ENCODE results near the gene PRKAG3.

Gene PRKAG3

DNA sequence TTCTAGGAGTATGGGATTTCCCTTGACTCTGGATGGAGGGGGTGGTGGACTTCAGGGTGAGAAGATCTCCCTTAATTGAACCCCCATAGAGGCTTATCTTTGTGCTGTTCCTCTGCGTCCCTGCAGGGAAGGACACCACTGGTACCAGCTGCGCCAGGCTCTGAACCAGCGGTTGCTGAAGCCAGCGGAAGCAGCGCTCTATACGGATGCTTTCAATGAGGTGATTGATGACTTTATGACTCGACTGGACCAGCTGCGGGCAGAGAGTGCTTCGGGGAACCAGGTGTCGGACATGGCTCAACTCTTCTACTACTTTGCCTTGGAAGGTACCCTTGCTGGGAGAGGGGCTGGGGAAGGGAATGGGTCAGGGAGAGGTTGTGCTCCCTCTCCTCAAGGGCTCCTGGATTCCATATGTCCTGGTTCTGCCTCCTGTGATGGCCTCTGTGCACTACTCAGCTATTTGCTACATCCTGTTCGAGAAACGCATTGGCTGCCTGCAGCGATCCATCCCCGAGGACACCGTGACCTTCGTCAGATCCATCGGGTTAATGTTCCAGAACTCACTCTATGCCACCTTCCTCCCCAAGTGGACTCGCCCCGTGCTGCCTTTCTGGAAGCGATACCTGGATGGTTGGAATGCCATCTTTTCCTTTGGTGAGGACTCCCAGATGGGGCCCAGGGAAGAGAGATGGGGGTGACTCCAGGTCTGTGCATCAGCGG lies 19.3 kb downstream of the PRKAG3 start:
- TF ChIP-seq SIN3A (IDR thresholded peaks at IDR 0.05; ENCODE audit: borderline replicate concordance, insufficient read depth, low read length) (no peak), FOXP2 (optimal IDR thresholded peaks at IDR 0.05; ENCODE audit: borderline replicate concordance, extremely low read depth, extremely low read length, insufficient read depth) (no peak), TAF1 (IDR thresholded peaks at IDR 0.05; ENCODE audit: borderline replicate concordance, insufficient read depth, low read length) (no peak), POLR2AphosphoS5 (IDR thresholded peaks at IDR 0.05; ENCODE audit: low read depth, low read length) (no peak)
- TF ChIP-seq, protein P1, sequence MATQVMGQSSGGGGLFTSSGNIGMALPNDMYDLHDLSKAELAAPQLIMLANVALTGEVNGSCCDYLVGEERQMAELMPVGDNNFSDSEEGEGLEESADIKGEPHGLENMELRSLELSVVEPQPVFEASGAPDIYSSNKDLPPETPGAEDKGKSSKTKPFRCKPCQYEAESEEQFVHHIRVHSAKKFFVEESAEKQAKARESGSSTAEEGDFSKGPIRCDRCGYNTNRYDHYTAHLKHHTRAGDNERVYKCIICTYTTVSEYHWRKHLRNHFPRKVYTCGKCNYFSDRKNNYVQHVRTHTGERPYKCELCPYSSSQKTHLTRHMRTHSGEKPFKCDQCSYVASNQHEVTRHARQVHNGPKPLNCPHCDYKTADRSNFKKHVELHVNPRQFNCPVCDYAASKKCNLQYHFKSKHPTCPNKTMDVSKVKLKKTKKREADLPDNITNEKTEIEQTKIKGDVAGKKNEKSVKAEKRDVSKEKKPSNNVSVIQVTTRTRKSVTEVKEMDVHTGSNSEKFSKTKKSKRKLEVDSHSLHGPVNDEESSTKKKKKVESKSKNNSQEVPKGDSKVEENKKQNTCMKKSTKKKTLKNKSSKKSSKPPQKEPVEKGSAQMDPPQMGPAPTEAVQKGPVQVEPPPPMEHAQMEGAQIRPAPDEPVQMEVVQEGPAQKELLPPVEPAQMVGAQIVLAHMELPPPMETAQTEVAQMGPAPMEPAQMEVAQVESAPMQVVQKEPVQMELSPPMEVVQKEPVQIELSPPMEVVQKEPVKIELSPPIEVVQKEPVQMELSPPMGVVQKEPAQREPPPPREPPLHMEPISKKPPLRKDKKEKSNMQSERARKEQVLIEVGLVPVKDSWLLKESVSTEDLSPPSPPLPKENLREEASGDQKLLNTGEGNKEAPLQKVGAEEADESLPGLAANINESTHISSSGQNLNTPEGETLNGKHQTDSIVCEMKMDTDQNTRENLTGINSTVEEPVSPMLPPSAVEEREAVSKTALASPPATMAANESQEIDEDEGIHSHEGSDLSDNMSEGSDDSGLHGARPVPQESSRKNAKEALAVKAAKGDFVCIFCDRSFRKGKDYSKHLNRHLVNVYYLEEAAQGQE (IDR thresholded peaks at IDR 0.05; ENCODE audit: insufficient read depth in 1 of 2, low read depth in 2 of 2, low read length in 2 of 2), result no peak

GRCh38 chr2:218811382-218811781 lies 20.2 kb downstream of the PRKAG3 start:
- TF ChIP-seq POLR2AphosphoS5 (IDR thresholded peaks at IDR 0.05; ENCODE audit: low read depth, low read length) (no peak), FOXP2 (optimal IDR thresholded peaks at IDR 0.05; ENCODE audit: borderline replicate concordance, extremely low read depth, extremely low read length, insufficient read depth) (no peak)
- TF ChIP-seq, protein P1 (IDR thresholded peaks at IDR 0.05; ENCODE audit: insufficient read depth in 1 of 2, low read depth in 2 of 2, low read length in 2 of 2), result no peak

- TF ChIP-seq, protein P1 (IDR thresholded peaks at IDR 0.05; ENCODE audit: insufficient read depth in 1 of 2, low read depth in 2 of 2, low read length in 2 of 2), result no peak
- TF ChIP-seq TAF1 (IDR thresholded peaks at IDR 0.05; ENCODE audit: borderline replicate concordance, insufficient read depth, low read length) (no peak), POLR2AphosphoS5 (IDR thresholded peaks at IDR 0.05; ENCODE audit: low read depth, low read length) (no peak)
Measured at GRCh38 chr2:218810256-218810655, 21.3 kb downstream of the PRKAG3 start.

DNA sequence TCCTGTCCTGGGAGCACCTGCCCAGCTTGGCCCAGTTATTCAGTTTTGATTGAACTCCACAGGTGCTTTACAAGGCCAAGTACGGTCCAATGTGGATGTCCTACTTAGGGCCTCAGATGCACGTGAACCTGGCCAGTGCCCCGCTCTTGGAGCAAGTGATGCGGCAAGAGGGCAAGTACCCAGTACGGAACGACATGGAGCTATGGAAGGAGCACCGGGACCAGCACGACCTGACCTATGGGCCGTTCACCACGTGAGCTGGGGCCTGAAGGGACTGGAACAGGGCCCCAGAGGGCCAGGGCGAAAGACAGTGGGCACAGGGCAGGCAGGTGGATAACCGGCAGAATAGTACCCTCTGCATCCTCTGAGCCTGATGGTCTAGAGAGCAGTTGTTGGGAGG lies 22.1 kb downstream of the PRKAG3 start:
- no peak for TF ChIP-seq TAF1 (IDR thresholded peaks at IDR 0.05; ENCODE audit: borderline replicate concordance, insufficient read depth, low read length)
- no peak for TF ChIP-seq POLR2AphosphoS5 (IDR thresholded peaks at IDR 0.05; ENCODE audit: low read depth, low read length)
- TF ChIP-seq SIN3A (IDR thresholded peaks at IDR 0.05; ENCODE audit: borderline replicate concordance, insufficient read depth, low read length), result no peak
- TF ChIP-seq, protein P1 (IDR thresholded peaks at IDR 0.05; ENCODE audit: insufficient read depth in 1 of 2, low read depth in 2 of 2, low read length in 2 of 2), result no peak
- no peak for TF ChIP-seq FOXP2 (optimal IDR thresholded peaks at IDR 0.05; ENCODE audit: borderline replicate concordance, extremely low read depth, extremely low read length, insufficient read depth)

- TF ChIP-seq TAF1 (IDR thresholded peaks at IDR 0.05; ENCODE audit: borderline replicate concordance, insufficient read depth, low read length), result no peak
Measured at GRCh38 chr2:218807626-218808025, 24.0 kb downstream of the PRKAG3 start.
